ENCODE results near the gene CDK4.

GRCh38 chr12:57769594-57769993, 17.5 kb upstream of the CDK4 start:
- no peak for TF ChIP-seq CTCF (IDR thresholded peaks at IDR 0.05)
- no peak for TF ChIP-seq POLR2A (IDR thresholded peaks at IDR 0.05)

All from thyroid gland (tissue), 4 donors.